VCaP (cell line): ENCODE results near the gene TBATA.

Source experiments
- H3K27ac ChIP-seq: fragments of 450-650 bp; 2 replicates; pipeline ENCODE4 v1.5.1; 2017
- TF ChIP-seq, protein P1 (sequence below): fragments of 450-650 bp; conservative IDR thresholded peaks from 2 replicates; pipeline ENCODE4 v1.5.1; 2017; ENCODE audit warnings: mild to moderate bottlenecking, moderate library complexity

Gene TBATA

DNA sequence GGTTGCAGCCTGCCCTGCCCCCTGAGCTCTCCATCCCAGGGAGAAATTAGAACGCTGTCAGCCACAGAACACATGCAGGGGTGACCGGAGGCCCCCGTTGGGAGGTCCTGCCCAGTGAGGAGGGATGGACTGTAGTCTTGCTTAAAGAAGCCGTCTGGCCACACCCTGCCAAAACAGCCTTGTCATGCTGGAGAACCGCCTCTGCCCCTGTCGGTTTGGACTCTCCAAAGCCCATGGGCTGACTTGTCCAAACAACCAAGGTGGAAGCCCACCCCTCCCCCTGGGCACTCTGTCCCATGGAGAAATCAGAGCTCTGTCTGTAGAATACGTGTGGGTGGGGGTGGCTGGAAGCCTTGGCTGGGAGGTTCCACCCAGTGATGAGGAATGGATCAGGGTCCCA lies 12.7 kb upstream of the TBATA start:
- TF ChIP-seq, protein P1, sequence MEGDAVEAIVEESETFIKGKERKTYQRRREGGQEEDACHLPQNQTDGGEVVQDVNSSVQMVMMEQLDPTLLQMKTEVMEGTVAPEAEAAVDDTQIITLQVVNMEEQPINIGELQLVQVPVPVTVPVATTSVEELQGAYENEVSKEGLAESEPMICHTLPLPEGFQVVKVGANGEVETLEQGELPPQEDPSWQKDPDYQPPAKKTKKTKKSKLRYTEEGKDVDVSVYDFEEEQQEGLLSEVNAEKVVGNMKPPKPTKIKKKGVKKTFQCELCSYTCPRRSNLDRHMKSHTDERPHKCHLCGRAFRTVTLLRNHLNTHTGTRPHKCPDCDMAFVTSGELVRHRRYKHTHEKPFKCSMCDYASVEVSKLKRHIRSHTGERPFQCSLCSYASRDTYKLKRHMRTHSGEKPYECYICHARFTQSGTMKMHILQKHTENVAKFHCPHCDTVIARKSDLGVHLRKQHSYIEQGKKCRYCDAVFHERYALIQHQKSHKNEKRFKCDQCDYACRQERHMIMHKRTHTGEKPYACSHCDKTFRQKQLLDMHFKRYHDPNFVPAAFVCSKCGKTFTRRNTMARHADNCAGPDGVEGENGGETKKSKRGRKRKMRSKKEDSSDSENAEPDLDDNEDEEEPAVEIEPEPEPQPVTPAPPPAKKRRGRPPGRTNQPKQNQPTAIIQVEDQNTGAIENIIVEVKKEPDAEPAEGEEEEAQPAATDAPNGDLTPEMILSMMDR: no peak

DNA sequence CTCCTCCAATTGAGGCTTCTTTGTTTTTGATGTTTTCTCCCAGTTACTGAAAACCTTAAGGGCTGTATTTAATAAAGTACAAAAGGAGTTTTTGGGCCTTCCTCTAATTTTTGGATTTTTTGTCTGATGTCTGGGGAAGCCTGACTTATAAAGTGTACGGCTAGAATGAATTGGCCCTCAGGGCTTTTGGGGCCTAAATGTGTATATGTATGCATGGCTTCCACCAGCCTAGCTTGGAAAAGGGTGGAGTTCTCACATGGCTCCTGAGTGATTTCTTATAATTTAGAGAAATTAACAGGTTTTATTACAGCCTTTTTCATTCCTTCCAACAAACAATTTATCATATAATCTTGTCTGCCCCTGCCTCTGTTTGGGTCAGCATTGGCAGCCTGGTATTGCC lies 10.4 kb upstream of the TBATA start:
- H3K27ac ChIP-seq: no peak overlapping the region
- TF ChIP-seq, protein P1: no peak

More for the DNA sequence above, 12.7 kb upstream of the TBATA start:
- H3K27ac ChIP-seq: no peak overlapping the region

DNA sequence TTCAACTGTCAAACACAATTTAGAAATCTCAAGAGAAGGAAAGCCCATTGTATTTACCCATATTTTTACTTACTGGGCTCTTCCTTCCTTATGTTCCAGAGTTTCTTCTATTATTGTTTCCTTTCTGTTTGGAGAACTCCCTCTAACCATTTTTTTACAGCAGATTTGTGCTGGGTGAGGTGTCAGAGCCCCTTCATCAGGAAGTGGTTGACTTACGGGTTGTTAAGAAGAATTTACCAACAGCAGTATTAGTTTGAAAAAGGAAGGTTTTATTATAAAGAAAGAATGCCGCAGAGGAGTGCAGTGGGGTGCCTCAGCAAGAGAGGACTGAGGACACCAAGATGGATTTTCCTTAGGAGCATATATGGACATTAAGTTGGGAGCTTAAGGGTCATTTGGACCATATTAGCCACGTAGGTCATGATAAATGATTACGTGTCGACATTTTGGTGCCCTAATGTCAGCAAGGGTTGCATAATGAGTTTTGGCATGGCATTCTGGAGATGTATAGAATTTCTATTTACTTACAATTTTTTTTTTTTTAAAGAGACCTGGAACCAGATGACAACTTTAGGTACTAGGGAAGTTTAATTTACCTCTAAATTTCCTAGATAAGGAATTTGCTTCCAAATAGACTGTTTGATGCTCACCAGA lies 6.3 kb upstream of the TBATA start:
- H3K27ac ChIP-seq: no peak overlapping the region

DNA sequence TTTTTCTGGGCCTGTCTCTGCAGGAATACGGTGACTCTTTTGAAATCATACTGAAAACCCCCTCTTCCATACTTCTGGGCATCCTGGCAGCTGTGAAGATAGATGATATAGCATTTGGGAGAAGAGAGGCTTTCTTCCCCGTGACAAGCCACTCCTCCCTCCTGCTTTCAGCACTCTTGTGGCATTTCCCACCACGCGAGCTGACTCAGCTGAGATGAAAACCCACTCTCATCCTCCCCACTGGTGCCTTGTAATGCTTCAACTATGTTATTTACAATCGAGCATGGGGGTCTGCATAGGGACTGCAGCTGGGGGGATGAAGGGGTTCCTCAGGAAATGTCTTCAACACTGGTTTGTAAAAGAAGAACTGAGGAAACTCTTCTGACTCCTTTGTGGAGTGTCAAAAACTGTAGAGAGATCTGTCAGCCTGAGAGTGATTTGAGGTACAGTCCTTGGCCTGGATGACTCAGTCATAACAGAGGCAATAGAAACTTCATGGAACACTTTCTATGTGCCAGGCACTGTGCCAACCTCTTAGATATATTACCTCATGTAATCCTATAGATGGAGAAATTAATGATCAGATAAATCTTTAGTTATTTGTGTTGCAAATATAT lies 1.7 kb upstream of the TBATA start:
- TF ChIP-seq, protein P1: no peak
- H3K27ac ChIP-seq: no peak overlapping the region

More for the DNA sequence above, 6.3 kb upstream of the TBATA start:
- TF ChIP-seq, protein P1: no peak

DNA sequence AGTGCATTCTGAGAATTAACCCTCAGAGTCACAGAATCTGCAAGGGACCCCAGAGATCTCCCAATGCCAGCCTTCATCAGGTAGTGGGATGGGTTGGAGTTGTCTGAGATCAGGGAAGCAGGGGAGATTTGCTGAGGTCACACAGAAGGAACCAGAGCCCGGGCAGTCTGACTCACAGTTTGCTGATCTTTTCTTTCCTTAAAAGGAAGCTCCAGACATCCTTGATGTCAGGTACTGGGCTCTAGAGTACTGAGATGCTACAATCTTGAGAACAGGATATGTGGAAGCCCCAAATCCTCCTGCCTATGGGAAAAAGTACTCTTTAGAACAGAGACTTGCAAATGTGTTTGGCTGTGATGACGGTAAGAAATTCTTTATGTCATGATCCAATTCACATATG lies 706 bp downstream of the TBATA start:
- TF ChIP-seq, protein P1: no peak
- H3K27ac ChIP-seq: no peak overlapping the region

DNA sequence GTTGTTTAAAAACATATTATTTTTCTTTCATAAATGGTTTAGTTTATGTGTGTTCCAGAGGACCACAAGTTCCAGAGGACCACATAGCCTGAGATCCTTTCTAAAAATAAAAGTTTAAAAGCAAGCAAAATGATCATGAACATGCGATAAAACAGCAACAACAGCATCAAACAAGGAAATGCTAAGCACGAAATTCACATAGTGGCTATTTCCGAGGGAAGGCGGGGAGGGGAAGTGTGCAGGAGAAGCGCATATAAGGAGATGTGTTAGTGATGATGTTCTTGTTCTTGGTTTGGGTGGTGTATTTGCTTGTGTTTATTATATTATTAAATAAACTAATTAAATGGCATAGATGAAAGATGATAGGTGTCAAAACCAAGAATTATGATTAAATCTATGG lies 1.2 kb downstream of the TBATA start:
- TF ChIP-seq, protein P1: no peak
- H3K27ac ChIP-seq: no peak overlapping the region

DNA sequence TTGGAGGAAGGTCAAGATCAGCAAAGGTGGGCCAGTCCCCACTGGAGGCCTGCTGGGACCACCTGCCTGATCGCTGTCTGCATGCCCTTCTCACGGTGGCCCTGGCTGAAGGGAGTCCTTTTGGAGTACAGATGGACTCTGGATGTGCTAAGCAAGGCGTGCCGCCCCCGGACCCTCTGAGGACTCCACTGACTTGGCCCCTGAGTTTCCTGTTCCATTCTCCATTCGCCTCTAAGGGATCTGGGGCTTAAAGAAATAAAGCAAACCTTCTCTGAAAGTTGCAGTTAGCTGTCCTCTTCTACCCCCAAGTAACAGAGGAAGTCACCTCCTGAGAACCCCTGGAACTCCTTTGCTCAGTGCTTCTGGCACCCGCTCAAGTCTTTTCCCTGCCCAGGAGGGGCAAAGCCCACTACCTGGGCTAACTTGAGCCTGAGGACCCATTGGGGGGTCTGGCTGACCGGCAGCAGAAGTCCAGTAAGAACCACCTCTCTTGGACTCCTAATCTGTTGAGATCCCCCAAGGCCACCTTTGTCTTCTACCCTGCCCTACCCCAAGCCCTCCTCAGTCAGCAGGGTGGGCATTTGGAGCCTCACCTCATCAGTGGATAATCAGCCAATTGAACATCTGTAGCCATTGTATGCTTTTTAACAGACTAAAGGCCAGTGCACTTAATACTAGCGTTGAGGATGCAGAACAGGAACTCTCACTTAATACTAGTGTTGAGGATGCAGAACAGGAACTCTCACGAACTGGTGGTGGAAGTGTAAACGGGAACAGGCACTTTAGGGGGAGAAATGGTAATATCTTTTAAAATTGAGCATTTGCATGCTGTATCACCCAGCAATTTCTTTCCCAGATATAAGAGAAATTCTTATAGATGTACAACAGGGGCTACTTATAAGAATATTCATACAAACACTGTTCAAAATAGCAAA lies 2.2 kb downstream of the TBATA start:
- TF ChIP-seq, protein P1: no peak
- H3K27ac ChIP-seq: no peak overlapping the region
